Naive thymus-derived CD4-positive, alpha-beta T cell (primary cell): ENCODE measurements around the gene LARGE1. TPM values are rescaled to one million over a fixed set of nuclear protein-coding genes. Genes with fewer than 3 reads are reported as not detected.

Experiments
- ATAC-seq: fragments of 150-1000 bp; cut with Tn5 transposase; 2 replicates; pipeline ENCODE4 v1.10.0; 2021; ENCODE audit warnings: mild to moderate bottlenecking, moderate library complexity
- CTCF ChIA-PET: fragments of 350-600 bp; sonication (Branson Sonifier 250); formaldehyde crosslinking; loops from one replicate; lab custom pipeline; 2021; ENCODE audit warnings: antibody characterized with exemption; lab: Charles Lee
- POLR2A ChIA-PET: fragments of 350-600 bp; sonication (Branson Sonifier 250); formaldehyde crosslinking; loops from one replicate; lab custom pipeline; 2021; ENCODE audit warnings: antibody characterized with exemption, inconsistent platforms; lab: Charles Lee
- DNase-seq, 9 donors: peaks; one replicate each; pipeline versions ENCODE4 v3.0.0 to v3.0.0-alpha.2; 2020 to 2022; ENCODE audit warnings: mixed read lengths in 1 of 9
- H3K27ac ChIP-seq: one replicate; pipeline ENCODE4 v1.7.0; 2013; ENCODE audit warnings: mild to moderate bottlenecking, low read depth, low read length, moderate library complexity
- H3K27me3 ChIP-seq, 2 donors: one replicate each; pipeline ENCODE4 v1.7.0; 2013; ENCODE audit warnings: low read length in 2 of 2, mild to moderate bottlenecking in 2 of 2, moderate library complexity in 2 of 2; ENCODE audit not compliant: control insufficient read depth in 2 of 2, insufficient read depth in 2 of 2
- H3K36me3 ChIP-seq, 3 experiments: 1 replicate in 2 of 3; 2 replicates in 1 of 3; pipeline ENCODE4 v1.7.0; 2013; ENCODE audit warnings: low read length in 3 of 3, mild to moderate bottlenecking in 3 of 3, moderate library complexity in 1 of 3; ENCODE audit not compliant: insufficient read depth in 3 of 3, control insufficient read depth in 2 of 3
- H3K4me1 ChIP-seq, 2 donors: one replicate each; pipeline ENCODE4 v1.7.0; 2013; ENCODE audit warnings: low read length in 2 of 2, mild to moderate bottlenecking in 2 of 2, moderate library complexity in 1 of 2; ENCODE audit not compliant: control insufficient read depth in 2 of 2, insufficient read depth in 2 of 2
- H3K4me3 ChIP-seq: 2 replicates; pipeline ENCODE4 v1.7.0; 2013; ENCODE audit warnings: mild to moderate bottlenecking, low read length
- H3K9me3 ChIP-seq, 3 experiments: 1 replicate in 2 of 3; 2 replicates in 1 of 3; pipeline ENCODE4 v1.7.0; 2013; ENCODE audit warnings: low read length in 3 of 3; ENCODE audit not compliant: control insufficient read depth in 2 of 3
- H3K27ac Mint-ChIP-seq, 9 donors: one replicate each; pipeline ENCODE4 v1.8.0; 2020 to 2022; ENCODE audit warnings: mixed read lengths in 9 of 9, mild to moderate bottlenecking in 8 of 9, moderate library complexity in 5 of 9, inconsistent platforms in 2 of 9
- H3K27me3 Mint-ChIP-seq, 5 donors: one replicate each; pipeline ENCODE4 v1.8.0; 2021 to 2022; ENCODE audit warnings: mixed read lengths in 5 of 5, mild to moderate bottlenecking in 1 of 5
- H3K36me3 Mint-ChIP-seq, 5 donors: one replicate each; pipeline ENCODE4 v1.8.0; 2020 to 2022; ENCODE audit warnings: mixed read lengths in 5 of 5, mild to moderate bottlenecking in 3 of 5, inconsistent platforms in 1 of 5
- H3K4me1 Mint-ChIP-seq, 7 donors: one replicate each; pipeline ENCODE4 v1.8.0; 2020 to 2022; ENCODE audit warnings: mixed read lengths in 7 of 7, mild to moderate bottlenecking in 3 of 7, inconsistent platforms in 1 of 7
- H3K4me3 Mint-ChIP-seq, 10 donors: one replicate each; pipeline ENCODE4 v1.8.0; 2020 to 2022; ENCODE audit warnings: mild to moderate bottlenecking in 10 of 10, mixed read lengths in 10 of 10, moderate library complexity in 6 of 10, inconsistent platforms in 2 of 10
- H3K9me3 Mint-ChIP-seq, 11 donors: one replicate each; pipeline ENCODE4 v1.8.0; 2020 to 2022; ENCODE audit warnings: mixed read lengths in 11 of 11, mild to moderate bottlenecking in 4 of 11, inconsistent platforms in 1 of 11, moderate library complexity in 1 of 11
- intact Hi-C, 2 donors: fragments of 100-400 bp; cut with micrococcal nuclease; formaldehyde crosslinking; loops; one replicate each; pipeline ENCODE4 v1.15.1; 2023
- polyA plus RNA-seq, 2 donors: library from polyadenylated mRNA; unstranded; fragments of 300-500 nt; fragmentation: Illumina TruSeq; gene quantifications; one replicate each; pipeline ENCODE4 v1.2.3, GENCODE V29; 2021
- total RNA-seq, 6 experiments: library from RNA in 5 of 6; stranded (reverse) in 5 of 6; gene quantifications; 1 replicate in 5 of 6; 2 replicates in 1 of 6; pipeline ENCODE4 v1.2.3 and lab custom pipeline; 2021 to 2026

The LARGE1 gene
- total and polyA plus RNA-seq, 7 experiments from 2014 or later: 2.3 to 4.8 (median 3.0) TPM; not detected in 3

GRCh38 chr22:33682927-33683326 is 237.3 kb downstream of the LARGE1 start:
- intact Hi-C loops: no loop called here
- Mint-ChIP-seq H3K4me1 (no peaks in the 10 kb centered on the region), H3K9me3 (peaks cover 0 to 25% (median 5%) of the 10 kb centered on the region in 11 donors), H3K4me3 (no peak overlapping the region), H3K36me3 (no peaks in the 10 kb centered on the region), H3K27ac (no peak overlapping the region), H3K27me3 (no peaks in the 10 kb centered on the region)
- no peaks in the 10 kb centered on the region for H3K9me3 ChIP-seq
- ChIA-PET POLR2A (no interaction called here), CTCF (no interaction called here)
- no peak for ATAC-seq
- no peak for DNase-seq
- no peaks in the 10 kb centered on the region for H3K27me3 ChIP-seq
- H3K36me3 ChIP-seq: no peaks in the 10 kb centered on the region
- no peak overlapping the region for H3K27ac ChIP-seq
- no peak overlapping the region for H3K4me3 ChIP-seq
- no peaks in the 10 kb centered on the region for H3K4me1 ChIP-seq

GRCh38 chr22:33680632-33681031 is 239.6 kb downstream of the LARGE1 start:
- ATAC-seq: no peak
- Histone ChIP-seq H3K36me3 (no peaks in the 10 kb centered on the region), H3K27me3 (no peaks in the 10 kb centered on the region), H3K4me3 (no peak overlapping the region), H3K27ac (no peak overlapping the region), H3K9me3 (no peaks in the 10 kb centered on the region), H3K4me1 (no peaks in the 10 kb centered on the region)
- H3K27me3 Mint-ChIP-seq: no peaks in the 10 kb centered on the region
- no peaks in the 10 kb centered on the region for H3K36me3 Mint-ChIP-seq
- no peak overlapping the region for H3K27ac Mint-ChIP-seq
- intact Hi-C loops: no loop called here
- ChIA-PET CTCF (no interaction called here), POLR2A (no interaction called here)
- peaks cover 0 to 21% (median 2%) of the 10 kb centered on the region in 11 donors for H3K9me3 Mint-ChIP-seq
- no peak for DNase-seq
- no peak overlapping the region for H3K4me3 Mint-ChIP-seq
- no peaks in the 10 kb centered on the region for H3K4me1 Mint-ChIP-seq

DNA sequence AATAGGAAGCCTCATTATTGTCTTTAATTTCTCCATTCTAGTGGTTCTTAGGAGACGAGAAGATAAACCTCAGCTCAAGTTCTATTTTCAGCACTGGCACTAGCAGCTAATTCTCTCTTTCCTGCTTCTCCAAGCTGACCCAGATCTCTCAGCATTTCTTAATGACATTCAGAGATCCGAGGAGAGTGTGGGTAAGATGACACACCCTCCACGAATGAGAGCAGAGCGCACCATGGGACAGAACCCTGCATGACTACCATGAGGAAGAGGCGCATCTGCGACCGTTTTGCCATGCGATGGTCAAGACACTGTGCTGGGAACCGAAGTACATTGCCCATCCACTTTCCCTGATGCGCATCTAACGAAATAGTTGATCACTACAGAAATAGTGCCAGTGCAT is 241.8 kb downstream of the LARGE1 start:
- Histone ChIP-seq H3K27ac (no peak overlapping the region), H3K4me3 (no peak overlapping the region), H3K4me1 (no peaks in the 10 kb centered on the region), H3K9me3 (no peaks in the 10 kb centered on the region), H3K27me3 (no peaks in the 10 kb centered on the region), H3K36me3 (no peaks in the 10 kb centered on the region)
- peaks cover 0 to 5% (median 0%) of the 10 kb centered on the region in 5 donors for H3K27me3 Mint-ChIP-seq
- no peak overlapping the region for H3K4me3 Mint-ChIP-seq
- no peaks in the 10 kb centered on the region for H3K4me1 Mint-ChIP-seq
- no peak overlapping the region for H3K27ac Mint-ChIP-seq
- ATAC-seq: no peak
- peaks cover 0 to 21% (median 4%) of the 10 kb centered on the region in 11 donors for H3K9me3 Mint-ChIP-seq
- intact Hi-C loops: no loop called here
- no peaks in the 10 kb centered on the region for H3K36me3 Mint-ChIP-seq
- POLR2A ChIA-PET: no interaction called here
- DNase-seq: no peak
- CTCF ChIA-PET: no interaction called here

- H3K27me3 ChIP-seq: no peaks in the 10 kb centered on the region
- intact Hi-C loops: no loop called here
- Mint-ChIP-seq H3K27ac (no peak overlapping the region), H3K36me3 (no peaks in the 10 kb centered on the region), H3K9me3 (peaks cover 0 to 21% (median 2%) of the 10 kb centered on the region in 11 donors), H3K27me3 (peaks cover 0 to 5% (median 0%) of the 10 kb centered on the region in 5 donors), H3K4me1 (peaks cover 0 to 3% (median 0%) of the 10 kb centered on the region in 7 donors), H3K4me3 (no peak overlapping the region)
- no peaks in the 10 kb centered on the region for H3K9me3 ChIP-seq
- POLR2A ChIA-PET: no interaction called here
- no peak for DNase-seq
- H3K27ac ChIP-seq: no peak overlapping the region
- ATAC-seq: no peak
- no peaks in the 10 kb centered on the region for H3K36me3 ChIP-seq
- no peak overlapping the region for H3K4me3 ChIP-seq
- CTCF ChIA-PET: no interaction called here
- H3K4me1 ChIP-seq: no peaks in the 10 kb centered on the region
Observed at GRCh38 chr22:33677536-33677935, 242.7 kb downstream of the LARGE1 start.

DNA sequence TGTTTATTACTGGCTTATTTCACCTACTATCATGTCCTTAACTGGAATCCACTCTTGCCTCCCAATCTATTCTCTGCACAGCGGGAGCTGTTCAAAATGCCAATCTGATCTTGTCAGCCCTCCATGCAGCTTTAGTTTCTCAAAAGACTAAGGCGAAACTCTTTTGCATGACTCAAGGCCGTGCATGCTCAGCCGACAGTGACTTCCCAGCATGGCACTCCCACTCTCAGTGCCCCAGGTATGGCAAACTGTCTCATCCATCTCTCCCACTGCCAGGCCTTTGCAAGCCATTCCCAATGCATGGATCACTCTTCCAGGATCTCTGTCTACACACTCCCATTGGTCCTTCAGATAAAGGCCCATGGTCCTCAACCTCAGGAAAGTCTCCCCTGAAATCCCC is 245.9 kb downstream of the LARGE1 start:
- Histone ChIP-seq H3K9me3 (no peaks in the 10 kb centered on the region), H3K4me1 (no peaks in the 10 kb centered on the region), H3K36me3 (no peaks in the 10 kb centered on the region), H3K27ac (no peak overlapping the region), H3K4me3 (no peak overlapping the region), H3K27me3 (no peaks in the 10 kb centered on the region)
- ATAC-seq (no peak), DNase-seq (no peak)
- intact Hi-C loops: no loop called here
- Mint-ChIP-seq H3K9me3 (peaks cover 0 to 17% (median 2%) of the 10 kb centered on the region in 11 donors), H3K27me3 (peaks cover 0 to 5% (median 0%) of the 10 kb centered on the region in 5 donors), H3K4me3 (no peak overlapping the region), H3K27ac (no peak overlapping the region), H3K4me1 (peaks cover 0 to 3% (median 0%) of the 10 kb centered on the region in 7 donors), H3K36me3 (no peaks in the 10 kb centered on the region)
- POLR2A ChIA-PET: no interaction called here
- CTCF ChIA-PET: no interaction called here

GRCh38 chr22:33669746-33670145 is 250.5 kb downstream of the LARGE1 start:
- Histone ChIP-seq H3K4me3 (no peak overlapping the region), H3K9me3 (no peaks in the 10 kb centered on the region), H3K36me3 (no peaks in the 10 kb centered on the region), H3K4me1 (no peaks in the 10 kb centered on the region), H3K27me3 (no peaks in the 10 kb centered on the region), H3K27ac (no peak overlapping the region)
- peaks cover 0 to 2% (median 0%) of the 10 kb centered on the region in 5 donors for H3K36me3 Mint-ChIP-seq
- ChIA-PET CTCF (no interaction called here), POLR2A (no interaction called here)
- peaks cover 0 to 15% (median 6%) of the 10 kb centered on the region in 11 donors for H3K9me3 Mint-ChIP-seq
- DNase-seq: no peak
- H3K4me1 Mint-ChIP-seq: peaks cover 0 to 5% (median 0%) of the 10 kb centered on the region in 7 donors
- no peak overlapping the region for H3K4me3 Mint-ChIP-seq
- H3K27me3 Mint-ChIP-seq: peaks cover 0 to 12% (median 4%) of the 10 kb centered on the region in 5 donors
- no peak overlapping the region for H3K27ac Mint-ChIP-seq
- ATAC-seq: no peak
- intact Hi-C loops: no loop called here

GRCh38 chr22:33666961-33667619 is 253.2 kb downstream of the LARGE1 start:
- no peak for ATAC-seq
- Histone ChIP-seq H3K27me3 (no peaks in the 10 kb centered on the region), H3K9me3 (no peaks in the 10 kb centered on the region), H3K4me1 (no peaks in the 10 kb centered on the region), H3K27ac (no peak overlapping the region), H3K36me3 (no peaks in the 10 kb centered on the region), H3K4me3 (no peak overlapping the region)
- intact Hi-C loops: no loop called here
- peaks cover 0 to 15% (median 7%) of the 10 kb centered on the region in 5 donors for H3K27me3 Mint-ChIP-seq
- DNase-seq: no peak
- H3K36me3 Mint-ChIP-seq: peaks cover 0 to 3% (median 0%) of the 10 kb centered on the region in 5 donors
- CTCF ChIA-PET: no interaction called here
- POLR2A ChIA-PET: no interaction called here
- no peak overlapping the region for H3K4me3 Mint-ChIP-seq
- H3K9me3 Mint-ChIP-seq: peaks cover 0 to 13% (median 6%) of the 10 kb centered on the region in 11 donors
- H3K4me1 Mint-ChIP-seq: peaks cover 0 to 5% (median 0%) of the 10 kb centered on the region in 7 donors
- H3K27ac Mint-ChIP-seq: no peak overlapping the region
